Activated CD4-positive, alpha-beta T cell treated with anti-CD3 and anti-CD28 coated beads for 1 hour (primary cell): Measurements from ENCODE around the gene PARD3B.

Experiments
- DNase-seq: peaks from one replicate; pipeline ENCODE4 v3.0.0-alpha.2; 2020

PARD3B gene

DNA sequence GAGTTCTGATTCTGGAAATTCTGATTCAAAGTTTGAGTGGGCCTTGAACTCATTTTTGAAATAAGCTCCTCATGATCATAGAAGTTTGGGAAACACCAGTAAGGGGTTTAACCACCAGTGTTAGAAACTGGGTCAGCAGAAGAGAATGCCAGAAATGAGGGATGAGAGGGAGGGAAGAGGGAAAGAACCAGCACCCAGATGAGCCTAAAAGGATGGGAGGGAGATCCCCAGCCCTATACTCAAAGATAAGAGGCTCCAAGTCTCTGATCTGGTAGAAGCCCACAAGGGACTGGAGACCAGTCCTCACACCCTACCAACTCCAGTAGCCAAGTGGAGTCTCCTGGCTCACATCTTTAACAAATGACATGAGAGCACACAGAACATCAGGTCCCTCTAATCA, 832.0 kb downstream of the PARD3B start:
- DNase-seq, result no peak

- DNase-seq, result no peak
These were observed 838.3 kb downstream of the PARD3B start for GRCh38 chr2:205383601-205384000.

GRCh38 chr2:205386109-205386508, 840.8 kb downstream of the PARD3B start:
- DNase-seq, result no peak

GRCh38 chr2:205387350-205388055, 842.2 kb downstream of the PARD3B start:
- DNase-seq, result no peak

DNA sequence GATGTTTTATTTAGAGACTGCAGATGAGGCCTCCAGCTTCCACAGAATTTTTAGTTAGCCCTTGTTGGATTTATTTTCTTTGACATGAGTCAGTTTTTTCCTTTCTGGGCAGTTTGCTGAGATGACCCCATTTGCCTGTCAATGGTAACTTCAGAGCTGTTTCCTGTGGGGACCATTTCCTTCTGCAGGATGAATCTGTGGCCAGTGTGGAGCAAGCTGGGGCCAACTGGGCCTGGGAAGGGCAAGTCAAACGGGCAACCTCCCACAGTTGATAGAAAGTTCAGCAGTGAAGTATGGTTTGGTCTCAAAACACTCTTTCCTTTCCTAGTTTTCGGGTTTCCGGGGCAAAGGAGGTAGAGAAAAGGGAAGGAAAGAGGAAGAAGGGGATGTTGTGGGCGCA, 845.6 kb downstream of the PARD3B start:
- DNase-seq, result no peak

DNA sequence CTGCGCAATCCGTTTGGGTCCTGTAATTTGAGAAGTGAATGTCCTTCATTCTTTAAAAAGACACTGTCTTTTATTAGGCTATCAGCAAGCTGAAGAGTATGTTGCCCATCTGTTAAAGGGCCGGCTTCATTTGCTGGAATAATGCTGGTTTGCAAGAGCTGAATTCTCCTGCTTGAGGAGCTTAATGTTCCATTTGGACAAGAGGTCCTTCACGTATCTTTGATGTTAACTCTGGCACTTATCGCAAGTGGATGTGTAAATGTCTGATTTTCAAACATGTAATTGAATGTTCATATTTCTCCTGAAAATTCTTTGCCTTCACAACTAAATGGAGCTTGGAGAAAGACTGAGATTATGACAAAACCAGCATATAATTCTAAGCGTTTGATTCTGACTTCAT, 856.2 kb downstream of the PARD3B start:
- no peak for DNase-seq

DNA sequence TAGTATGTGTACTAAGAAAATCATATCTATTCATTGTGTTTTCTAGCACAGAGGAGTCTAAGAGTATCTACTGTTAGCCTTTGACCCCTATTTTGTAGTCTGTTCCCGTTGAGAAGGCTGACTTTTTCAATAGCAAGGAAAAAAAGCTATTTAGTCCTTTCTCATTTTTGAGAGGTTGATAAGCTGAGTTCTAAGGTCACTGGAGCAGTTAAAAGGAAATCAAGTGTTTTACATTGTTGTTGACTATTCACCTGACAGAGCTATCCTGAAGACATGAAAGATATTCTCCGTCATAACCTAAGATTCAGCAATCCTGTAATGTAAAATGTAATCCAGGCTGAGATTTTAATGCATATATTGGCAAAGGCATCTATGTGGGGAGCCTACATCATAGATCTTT, 856.7 kb downstream of the PARD3B start:
- no peak for DNase-seq

DNA sequence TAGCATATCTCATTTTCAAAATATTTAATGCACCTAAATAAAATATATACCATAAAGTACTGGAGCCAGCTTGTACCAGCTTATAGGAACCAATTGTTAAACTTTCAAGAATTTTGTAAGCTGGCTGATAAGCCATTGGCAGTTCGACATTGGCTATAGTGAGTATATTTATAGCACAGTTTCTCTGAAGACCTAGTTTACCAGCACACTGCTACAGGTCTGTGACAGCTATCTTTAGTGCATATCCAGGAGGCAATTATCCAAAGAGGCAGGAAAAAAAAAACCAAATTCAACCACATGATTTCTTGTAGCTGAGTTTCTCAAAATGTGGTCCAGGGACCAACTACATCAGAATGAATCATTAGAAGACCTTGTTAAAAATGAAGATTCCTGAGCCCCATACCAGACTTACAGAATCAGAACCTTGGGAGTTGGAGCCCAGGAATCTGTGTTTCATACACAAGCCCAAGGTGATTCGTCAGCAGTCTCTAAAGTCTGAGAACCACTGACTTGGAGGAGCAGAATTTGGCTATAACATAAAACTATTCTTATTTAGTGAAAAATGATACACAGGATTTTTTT, 858.1 kb downstream of the PARD3B start:
- no peak for DNase-seq

DNA sequence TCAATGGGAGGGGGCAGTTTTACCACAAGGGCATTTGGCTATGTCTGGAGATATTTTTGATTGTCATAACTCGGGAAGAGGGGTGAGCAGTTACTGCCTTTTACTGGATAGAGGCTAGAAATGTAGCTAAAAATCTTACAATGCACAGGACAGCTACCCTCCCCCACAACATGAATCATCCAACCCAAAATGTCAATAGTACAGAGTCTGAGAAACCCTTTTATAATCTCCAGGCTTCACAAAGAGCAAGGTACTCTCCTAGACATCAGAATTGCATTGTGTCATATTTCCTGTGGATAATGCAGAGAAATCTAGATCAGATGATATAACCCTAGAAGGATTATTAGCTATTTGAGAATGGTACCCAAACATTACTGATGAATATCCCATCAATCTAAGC, 859.9 kb downstream of the PARD3B start:
- no peak for DNase-seq

DNA sequence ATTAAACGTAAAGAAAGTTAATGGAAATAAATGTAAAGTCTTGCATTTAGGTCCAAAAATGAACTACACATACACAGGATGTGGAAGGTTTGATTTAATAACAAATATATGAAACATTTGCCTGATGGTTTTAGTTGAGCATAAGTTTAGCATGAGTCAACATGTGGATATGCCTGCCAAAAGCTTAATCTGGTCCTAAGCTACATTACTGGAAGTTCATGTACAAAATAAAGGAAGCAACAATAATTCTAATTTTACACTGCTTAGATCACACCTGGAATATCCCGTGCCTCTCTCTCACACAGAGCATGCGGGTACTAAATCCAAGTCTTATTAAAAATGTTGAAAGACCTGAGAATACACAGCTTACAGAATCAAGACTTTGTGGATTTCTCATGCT, 860.5 kb downstream of the PARD3B start:
- no peak for DNase-seq

DNA sequence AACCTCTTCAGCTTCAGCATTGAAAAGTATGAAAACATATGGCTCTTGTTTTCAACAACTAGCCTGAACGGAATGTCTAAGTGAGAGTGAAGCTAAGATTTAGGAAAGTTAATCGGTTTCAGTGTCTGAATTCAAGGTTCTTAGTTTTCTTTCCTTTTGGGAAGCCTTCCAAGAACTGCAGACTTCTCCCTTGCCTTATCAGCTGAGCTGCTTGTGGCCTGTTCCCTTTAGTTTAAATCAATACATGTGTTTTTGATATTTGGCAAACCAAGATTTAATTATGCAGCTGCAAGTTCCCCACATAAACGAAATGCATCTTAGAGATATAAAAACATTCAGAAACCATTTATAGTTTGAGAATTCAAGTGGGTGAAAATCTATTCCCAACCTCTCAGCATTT, 862.7 kb downstream of the PARD3B start:
- DNase-seq, result no peak

- no peak for DNase-seq
These were observed 863.4 kb downstream of the PARD3B start for GRCh38 chr2:205408696-205409095.

DNA sequence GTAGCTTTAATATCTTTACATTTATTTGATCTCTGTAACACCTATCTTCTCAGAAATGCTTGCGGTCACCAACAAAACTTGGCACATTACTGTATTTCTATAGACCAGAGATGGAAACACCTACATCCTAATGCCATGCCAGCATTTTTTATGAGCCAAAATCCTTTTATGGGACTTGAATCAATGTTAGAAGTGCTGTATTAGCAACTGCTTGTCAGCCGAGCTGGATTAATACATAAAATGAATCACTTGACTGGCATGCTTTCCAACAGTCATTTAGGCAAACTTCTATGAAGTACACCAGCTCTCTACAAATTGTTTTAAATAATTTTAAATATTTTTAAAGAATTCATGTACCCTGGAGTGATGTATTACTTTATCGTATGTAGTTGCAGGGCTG, 864.1 kb downstream of the PARD3B start:
- no peak for DNase-seq

GRCh38 chr2:205411558-205411957, 866.3 kb downstream of the PARD3B start:
- DNase-seq, result no peak

- no peak for DNase-seq
These were observed 879.1 kb downstream of the PARD3B start for GRCh38 chr2:205424326-205424725.

- DNase-seq, result no peak
These were observed 879.8 kb downstream of the PARD3B start for GRCh38 chr2:205425102-205425501.

DNA sequence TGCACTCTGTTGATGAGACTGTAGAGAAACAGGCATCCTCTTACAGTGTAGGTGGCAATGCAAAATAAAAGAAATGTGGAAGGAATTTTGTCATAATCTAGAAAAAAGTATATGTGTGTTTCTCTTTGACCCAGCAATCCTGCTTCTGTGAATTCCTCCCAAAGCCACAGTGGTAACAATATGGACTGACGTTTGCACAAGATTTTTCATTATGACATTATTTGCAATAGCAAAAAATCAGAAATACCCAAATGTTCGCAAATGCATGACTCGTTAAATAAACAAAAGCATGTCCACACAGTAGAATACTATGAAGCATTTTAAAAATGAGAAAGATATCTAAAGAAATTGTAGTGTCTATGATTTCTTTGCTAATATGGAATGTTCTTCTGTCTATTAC, 881.8 kb downstream of the PARD3B start:
- no peak for DNase-seq

GRCh38 chr2:205428811-205429210, 883.5 kb downstream of the PARD3B start:
- no peak for DNase-seq

DNA sequence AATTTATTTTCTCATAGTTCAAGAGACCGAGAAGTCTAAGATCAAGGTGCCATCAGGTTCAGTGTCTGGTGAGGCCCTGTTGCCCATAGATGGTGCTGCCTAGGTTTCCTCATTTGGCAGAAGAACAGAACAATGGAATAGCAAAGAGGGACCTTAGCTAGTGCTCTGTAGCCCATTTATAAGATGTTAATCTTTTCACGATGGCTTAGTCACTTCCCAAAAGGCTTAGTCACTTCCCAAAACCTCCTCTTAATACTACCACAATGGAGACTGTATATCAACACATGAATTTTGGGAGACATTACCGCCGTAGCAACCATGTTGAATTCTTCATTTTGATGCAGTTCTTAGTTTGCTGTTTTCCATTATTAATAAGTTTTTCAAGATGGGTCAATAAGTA, 890.7 kb downstream of the PARD3B start:
- no peak for DNase-seq

DNA sequence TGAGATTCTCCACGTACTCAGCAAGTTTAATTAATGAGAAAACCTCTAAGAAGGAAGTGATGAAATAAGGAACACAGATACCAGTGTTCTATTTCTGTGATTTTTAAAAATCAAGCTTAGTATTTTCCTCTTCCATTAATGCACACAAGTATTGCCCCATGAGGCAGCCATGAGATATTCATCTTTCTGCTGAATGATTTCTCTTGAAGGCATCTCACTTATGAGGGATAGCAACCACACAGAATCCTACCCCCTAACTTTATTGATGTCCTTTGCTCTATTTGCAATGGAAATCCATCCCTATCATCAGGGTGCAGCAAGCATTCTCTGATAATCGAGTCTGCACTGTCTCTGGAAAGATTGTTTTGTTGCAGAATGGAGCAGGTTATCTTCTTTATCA, 893.0 kb downstream of the PARD3B start:
- DNase-seq, result no peak

DNA sequence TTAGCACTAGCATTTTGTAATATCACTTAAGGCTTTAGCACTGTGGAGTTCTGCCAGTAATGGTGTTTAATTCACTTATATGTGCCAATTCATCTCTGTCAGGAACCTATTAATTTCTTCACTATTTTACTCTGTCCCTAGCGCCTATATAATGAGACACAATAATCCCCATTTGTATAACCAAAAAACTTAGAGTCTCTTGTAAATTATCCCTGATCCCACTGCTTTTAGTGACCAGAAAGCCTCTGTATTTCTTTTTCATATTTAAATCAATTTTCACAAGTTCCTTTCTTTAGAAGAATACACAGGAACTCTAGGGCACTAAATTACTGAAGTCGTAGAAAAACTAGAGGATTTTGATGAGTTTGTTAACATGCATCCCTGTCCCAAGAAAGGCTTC, 894.3 kb downstream of the PARD3B start:
- no peak for DNase-seq

- no peak for DNase-seq
These were observed 896.2 kb downstream of the PARD3B start for GRCh38 chr2:205441524-205441923.

DNA sequence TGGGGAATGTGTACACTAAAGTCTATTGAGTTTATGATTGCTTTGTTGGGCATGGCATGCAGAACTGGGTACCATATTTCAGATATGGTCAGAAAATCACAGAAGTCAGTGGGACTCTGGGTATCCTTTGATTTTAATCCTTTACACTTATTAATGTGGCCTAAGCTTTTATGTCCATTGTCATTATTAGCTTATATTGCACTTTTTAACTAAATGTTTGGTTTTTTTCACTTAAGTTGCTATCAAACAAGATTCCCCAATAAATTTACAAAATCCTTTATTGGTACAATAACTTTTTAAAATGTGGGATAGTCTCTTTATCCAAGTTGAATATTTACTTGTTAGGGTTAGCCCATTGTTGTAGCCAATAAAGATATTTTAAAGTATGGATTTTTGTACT, 902.9 kb downstream of the PARD3B start:
- DNase-seq, result no peak

GRCh38 chr2:205451901-205452512, 906.7 kb downstream of the PARD3B start:
- no peak for DNase-seq

DNA sequence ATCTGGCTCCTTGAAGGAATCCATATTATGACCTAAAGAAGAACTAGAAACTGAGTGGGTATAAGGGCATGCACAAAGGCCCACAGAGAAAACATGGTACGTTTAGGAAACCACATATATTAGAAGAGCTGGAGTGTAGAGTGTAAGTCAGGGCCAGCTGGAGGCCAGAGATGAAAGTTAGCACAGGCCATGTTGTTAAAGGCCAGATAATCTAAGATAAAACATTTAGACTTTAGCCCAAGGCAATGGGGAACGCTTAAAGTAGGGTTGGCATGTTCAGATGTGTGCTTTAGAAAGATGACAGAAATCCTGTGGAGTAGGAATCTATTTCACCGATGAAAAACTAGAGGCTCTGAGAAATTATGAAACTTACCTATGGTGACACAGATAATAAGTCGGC, 907.9 kb downstream of the PARD3B start:
- DNase-seq, result no peak
